Left ventricle myocardium inferior (tissue), 1 donor: ENCODE data around the gene MCHR1. TPM values are rescaled to one million over a fixed set of nuclear protein-coding genes. Genes with fewer than 3 reads are reported as not detected.

Source experiments
- DNase-seq: peaks from one replicate; pipeline ENCODE4 v3.0.0-alpha.2; 2020
- H3K27ac ChIP-seq: fragments of 200-600 bp; replicated peaks from 2 replicates; pipeline ENCODE4 v1.8.0; 2021
- H3K27me3 ChIP-seq: fragments of 200-600 bp; 2 replicates; pipeline ENCODE4 v1.8.0; 2021; ENCODE audit warnings: low read depth
- H3K36me3 ChIP-seq: fragments of 200-600 bp; 2 replicates; pipeline ENCODE4 v1.8.0; 2021
- H3K4me1 ChIP-seq: fragments of 200-600 bp; 2 replicates; pipeline ENCODE4 v1.8.0; 2021
- H3K4me3 ChIP-seq: fragments of 200-600 bp; 2 replicates; pipeline ENCODE4 v1.8.0; 2021; ENCODE audit warnings: mild to moderate bottlenecking, moderate library complexity
- H3K9me3 ChIP-seq: fragments of 200-600 bp; replicated peaks from 2 replicates; pipeline ENCODE4 v1.8.0; 2021
- CTCF ChIP-seq: fragments of 200-600 bp; IDR thresholded peaks from 2 replicates; pipeline ENCODE4 v1.8.0; 2021; ENCODE audit warnings: antibody characterized with exemption, mild to moderate bottlenecking, borderline replicate concordance
- intact Hi-C: fragments of 100-400 bp; cut with micrococcal nuclease; formaldehyde crosslinking; loops from one replicate; pipeline ENCODE4 v1.11.0; 2022
- total RNA-seq: library from RNA; stranded (reverse); fragmentation: NEBNext Ultra II Directional; extraction: Animal tissue kit (Norgen Biotek cat#: 25700); gene quantifications from one replicate; pipeline ENCODE4 v1.2.1, GENCODE V29; 2021
- donor health status: DM: no; HTN: yes; CAD: no; lungs with severe emphysema.

MCHR1 gene
- total RNA-seq, 1 donor from 2014 or later: 0.36 TPM

- no peak overlapping the region for H3K27ac ChIP-seq
- no peaks in the 10 kb centered on the region for H3K36me3 ChIP-seq
- TF ChIP-seq CTCF: no peak
- peaks cover 18% of the 10 kb centered on the region for H3K4me1 ChIP-seq
- no peaks in the 10 kb centered on the region for H3K27me3 ChIP-seq
- intact Hi-C loops: no loop called here
- no peak for DNase-seq
- no peaks in the 10 kb centered on the region for H3K9me3 ChIP-seq
- no peak overlapping the region for H3K4me3 ChIP-seq
Measured at GRCh38 chr22:40729284-40729683, 50.0 kb downstream of the MCHR1 start.

Other genes with a start within 250 kb of the MCHR1 start
- gene MRTFA, start 42.8 kb upstream of the MCHR1 start, total RNA-seq: 19.2 TPM
- gene SLC25A17, start 139.9 kb downstream of the MCHR1 start, total RNA-seq: 4.8 TPM
- gene ST13, start 177.2 kb downstream of the MCHR1 start, total RNA-seq: 181 TPM
- 28.7 TPM for gene XPNPEP3, start 177.7 kb downstream of the MCHR1 start, total RNA-seq
- gene DNAJB7, start 182.6 kb downstream of the MCHR1 start, total RNA-seq: not detected